ENCODE data around the gene FOXP1.

- TF ChIP-seq CTCF (IDR thresholded peaks at IDR 0.05; ENCODE audit: insufficient read depth, low read length, poor library complexity, severe bottlenecking): no peak
- TF ChIP-seq EZH2phosphoT487 (conservative IDR thresholded peaks at IDR 0.05; ENCODE audit: low read length): no peak
Measured at GRCh38 chr3:71497971-71498444, 85.5 kb downstream of the FOXP1 start.

All from SU-DHL-6 (cell line).